Measurements from ENCODE around the gene GGA2.
"Not testable (repeated sequence)": the region's sequence is repeated elsewhere in the genome, so short reads cannot be mapped to it uniquely, and the experiment has no call there.

DNA sequence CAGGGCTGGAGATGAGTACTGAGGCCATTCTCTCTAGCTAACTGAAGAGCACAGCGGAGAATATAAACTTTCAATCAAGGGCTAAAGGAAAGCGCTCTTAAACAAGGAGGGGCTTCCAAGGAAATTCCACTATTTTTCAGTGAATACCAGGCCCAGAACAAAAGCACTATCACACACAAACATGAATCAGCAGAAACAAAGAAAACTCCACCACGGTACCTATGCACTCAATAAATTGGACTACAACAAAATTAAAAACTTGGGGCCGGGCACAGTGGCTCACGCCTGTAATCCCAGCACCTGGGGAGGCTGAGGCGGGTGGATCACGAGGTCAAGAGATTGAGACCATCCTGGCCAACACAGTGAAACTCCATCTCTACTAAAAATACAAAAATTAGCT lies 72.8 kb downstream of the GGA2 start:
- TF ChIP-seq, protein P1, sequence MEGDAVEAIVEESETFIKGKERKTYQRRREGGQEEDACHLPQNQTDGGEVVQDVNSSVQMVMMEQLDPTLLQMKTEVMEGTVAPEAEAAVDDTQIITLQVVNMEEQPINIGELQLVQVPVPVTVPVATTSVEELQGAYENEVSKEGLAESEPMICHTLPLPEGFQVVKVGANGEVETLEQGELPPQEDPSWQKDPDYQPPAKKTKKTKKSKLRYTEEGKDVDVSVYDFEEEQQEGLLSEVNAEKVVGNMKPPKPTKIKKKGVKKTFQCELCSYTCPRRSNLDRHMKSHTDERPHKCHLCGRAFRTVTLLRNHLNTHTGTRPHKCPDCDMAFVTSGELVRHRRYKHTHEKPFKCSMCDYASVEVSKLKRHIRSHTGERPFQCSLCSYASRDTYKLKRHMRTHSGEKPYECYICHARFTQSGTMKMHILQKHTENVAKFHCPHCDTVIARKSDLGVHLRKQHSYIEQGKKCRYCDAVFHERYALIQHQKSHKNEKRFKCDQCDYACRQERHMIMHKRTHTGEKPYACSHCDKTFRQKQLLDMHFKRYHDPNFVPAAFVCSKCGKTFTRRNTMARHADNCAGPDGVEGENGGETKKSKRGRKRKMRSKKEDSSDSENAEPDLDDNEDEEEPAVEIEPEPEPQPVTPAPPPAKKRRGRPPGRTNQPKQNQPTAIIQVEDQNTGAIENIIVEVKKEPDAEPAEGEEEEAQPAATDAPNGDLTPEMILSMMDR (IDR thresholded peaks at IDR 0.05) = not testable (repeated sequence)
- TF ChIP-seq POLR2A (IDR thresholded peaks at IDR 0.05) = not testable (repeated sequence)
